SK-N-SH treated with all-trans-retinoic acid at 6 μM for 48 hours (cell line): ENCODE results near the gene ADK.

Experiments used
- ATAC-seq: fragments of 200-7000 bp; cut with Tn5 transposase; 3 replicates; pipeline ENCODE4 v1.9.1; 2020; ENCODE audit warnings: mild to moderate bottlenecking, moderate library complexity
- ARNTL ChIP-seq: fragments of 450-650 bp; formaldehyde crosslinking; IDR thresholded peaks from 2 replicates; pipeline ENCODE4 v1.5.0; 2020; ENCODE audit warnings: low read depth, mild to moderate bottlenecking, moderate library complexity, borderline replicate concordance
- BACH2 ChIP-seq: fragments of 250-450 bp; sonication (Bioruptor Pico); IDR thresholded peaks from 2 replicates; pipeline ENCODE4 v1.9.0; 2021; ENCODE audit warnings: mild to moderate bottlenecking, borderline replicate concordance
- CSDC2 ChIP-seq: fragments of 250-450 bp; sonication (Bioruptor Pico); IDR thresholded peaks from 2 replicates; pipeline ENCODE4 v1.5.0; 2020; ENCODE audit warnings: mild to moderate bottlenecking, moderate library complexity
- GLIS3 ChIP-seq: fragments of 250-450 bp; sonication (Bioruptor Pico); IDR thresholded peaks from 2 replicates; pipeline ENCODE4 v1.5.0; 2020; ENCODE audit warnings: mild to moderate bottlenecking, moderate library complexity
- ISL1 ChIP-seq: fragments of 250-450 bp; sonication (Bioruptor Pico); IDR thresholded peaks from 2 replicates; pipeline ENCODE4 v2.1.2; 2022; ENCODE audit warnings: mild to moderate bottlenecking, moderate library complexity
- OSR1 ChIP-seq: fragments of 250-450 bp; sonication (Bioruptor Pico); IDR thresholded peaks from 2 replicates; pipeline ENCODE4 v1.8.0; 2022; ENCODE audit warnings: moderate library complexity, mild to moderate bottlenecking, inconsistent platforms
- PPARA ChIP-seq: fragments of 250-450 bp; sonication (Bioruptor Pico); IDR thresholded peaks from 2 replicates; pipeline ENCODE4 v1.5.0; 2020; ENCODE audit warnings: mild to moderate bottlenecking, borderline replicate concordance
- SNAI2 ChIP-seq: fragments of 250-450 bp; sonication (Bioruptor Pico); IDR thresholded peaks from 2 replicates; pipeline ENCODE4 v1.5.0; 2020; ENCODE audit warnings: mild to moderate bottlenecking, moderate library complexity
- TCF4 ChIP-seq: fragments of 250-450 bp; sonication (Bioruptor Pico); IDR thresholded peaks from 2 replicates; pipeline ENCODE4 v1.8.0; 2021; ENCODE audit warnings: mild to moderate bottlenecking, moderate library complexity, borderline replicate concordance
- TOX ChIP-seq: fragments of 250-450 bp; sonication (Bioruptor Pico); IDR thresholded peaks from 2 replicates; pipeline ENCODE4 v1.8.0; 2021; ENCODE audit warnings: mild to moderate bottlenecking, moderate library complexity, borderline replicate concordance
- ZC3H10 ChIP-seq: fragments of 250-450 bp; sonication (Bioruptor Pico); IDR thresholded peaks from 2 replicates; pipeline ENCODE4 v1.5.1; 2021; ENCODE audit warnings: mild to moderate bottlenecking, moderate library complexity
- ZFP3 ChIP-seq: fragments of 250-450 bp; sonication (Bioruptor Pico); IDR thresholded peaks from 2 replicates; pipeline ENCODE4 v1.5.0; 2020; ENCODE audit warnings: mild to moderate bottlenecking, moderate library complexity
- ZFP30 ChIP-seq: fragments of 450-650 bp; formaldehyde crosslinking; IDR thresholded peaks from 2 replicates; pipeline ENCODE4 v1.5.0; 2022; ENCODE audit warnings: mild to moderate bottlenecking, moderate library complexity
- ZNF565 ChIP-seq: fragments of 450-650 bp; formaldehyde crosslinking; conservative IDR thresholded peaks from 2 replicates; pipeline ENCODE4 v1.5.0; 2020; ENCODE audit warnings: low read depth, mild to moderate bottlenecking, moderate library complexity
- ZNF70 ChIP-seq: fragments of 450-650 bp; formaldehyde crosslinking; IDR thresholded peaks from 2 replicates; pipeline ENCODE4 v1.5.0; 2020; ENCODE audit warnings: mild to moderate bottlenecking, moderate library complexity
- ZNF8 ChIP-seq: fragments of 450-650 bp; formaldehyde crosslinking; IDR thresholded peaks from 2 replicates; pipeline ENCODE4 v1.5.0; 2020; ENCODE audit warnings: mild to moderate bottlenecking, moderate library complexity
- TF ChIP-seq, protein P1 (sequence below): fragments of 250-450 bp; sonication (Bioruptor Pico); IDR thresholded peaks from 2 replicates; pipeline ENCODE4 v1.8.0; 2021; ENCODE audit warnings: low read depth, mild to moderate bottlenecking, moderate library complexity, borderline replicate concordance
- TF ChIP-seq, protein P2 (sequence below): fragments of 250-450 bp; sonication (Bioruptor Pico); IDR thresholded peaks from 2 replicates; pipeline ENCODE4 v1.5.1; 2021; ENCODE audit warnings: mild to moderate bottlenecking, moderate library complexity
- TF ChIP-seq, protein P3 (sequence below): fragments of 250-450 bp; sonication (Bioruptor Pico); IDR thresholded peaks from 2 replicates; pipeline ENCODE4 v1.8.0; 2020; ENCODE audit warnings: mild to moderate bottlenecking, moderate library complexity, borderline replicate concordance
- TF ChIP-seq, protein P4 (sequence below): fragments of 250-450 bp; sonication (Bioruptor Pico); IDR thresholded peaks from 2 replicates; pipeline ENCODE4 v1.5.0; 2020; ENCODE audit warnings: mild to moderate bottlenecking, moderate library complexity
- TF ChIP-seq, protein P5 (sequence below): fragments of 250-450 bp; sonication (Bioruptor Pico); IDR thresholded peaks from 2 replicates; pipeline ENCODE4 v1.5.1; 2020; ENCODE audit warnings: low read depth, mild to moderate bottlenecking, moderate library complexity

The ADK gene

DNA sequence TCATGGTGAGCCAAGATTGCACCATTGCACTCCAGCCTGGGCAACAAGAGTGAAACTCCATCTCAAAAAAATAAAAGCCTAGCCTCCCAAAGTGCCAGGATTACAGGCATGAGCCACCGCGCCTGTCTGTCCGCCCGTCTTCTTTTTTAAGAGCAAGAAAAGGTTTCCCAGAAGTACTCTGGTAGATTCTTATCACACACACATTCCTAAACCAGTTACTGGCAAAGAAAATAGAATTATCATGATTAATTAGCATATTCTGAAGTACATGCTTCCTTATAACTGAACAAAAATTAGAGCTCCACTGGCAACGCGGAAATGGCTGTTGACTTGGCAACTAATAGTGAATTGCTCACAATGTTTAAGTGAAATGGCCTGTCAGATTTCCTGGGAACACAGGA is 87.0 kb downstream of the ADK start:
- TF ChIP-seq, protein P1, sequence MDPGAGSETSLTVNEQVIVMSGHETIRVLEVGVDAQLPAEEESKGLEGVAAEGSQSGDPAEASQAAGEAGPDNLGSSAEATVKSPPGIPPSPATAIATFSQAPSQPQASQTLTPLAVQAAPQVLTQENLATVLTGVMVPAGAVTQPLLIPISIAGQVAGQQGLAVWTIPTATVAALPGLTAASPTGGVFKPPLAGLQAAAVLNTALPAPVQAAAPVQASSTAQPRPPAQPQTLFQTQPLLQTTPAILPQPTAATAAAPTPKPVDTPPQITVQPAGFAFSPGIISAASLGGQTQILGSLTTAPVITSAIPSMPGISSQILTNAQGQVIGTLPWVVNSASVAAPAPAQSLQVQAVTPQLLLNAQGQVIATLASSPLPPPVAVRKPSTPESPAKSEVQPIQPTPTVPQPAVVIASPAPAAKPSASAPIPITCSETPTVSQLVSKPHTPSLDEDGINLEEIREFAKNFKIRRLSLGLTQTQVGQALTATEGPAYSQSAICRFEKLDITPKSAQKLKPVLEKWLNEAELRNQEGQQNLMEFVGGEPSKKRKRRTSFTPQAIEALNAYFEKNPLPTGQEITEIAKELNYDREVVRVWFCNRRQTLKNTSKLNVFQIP (CRISPR knock-in tag) = 0 out of 2 replicates have a peak, but pooled peaks have one; percentile 46
- TF ChIP-seq, protein P2, sequence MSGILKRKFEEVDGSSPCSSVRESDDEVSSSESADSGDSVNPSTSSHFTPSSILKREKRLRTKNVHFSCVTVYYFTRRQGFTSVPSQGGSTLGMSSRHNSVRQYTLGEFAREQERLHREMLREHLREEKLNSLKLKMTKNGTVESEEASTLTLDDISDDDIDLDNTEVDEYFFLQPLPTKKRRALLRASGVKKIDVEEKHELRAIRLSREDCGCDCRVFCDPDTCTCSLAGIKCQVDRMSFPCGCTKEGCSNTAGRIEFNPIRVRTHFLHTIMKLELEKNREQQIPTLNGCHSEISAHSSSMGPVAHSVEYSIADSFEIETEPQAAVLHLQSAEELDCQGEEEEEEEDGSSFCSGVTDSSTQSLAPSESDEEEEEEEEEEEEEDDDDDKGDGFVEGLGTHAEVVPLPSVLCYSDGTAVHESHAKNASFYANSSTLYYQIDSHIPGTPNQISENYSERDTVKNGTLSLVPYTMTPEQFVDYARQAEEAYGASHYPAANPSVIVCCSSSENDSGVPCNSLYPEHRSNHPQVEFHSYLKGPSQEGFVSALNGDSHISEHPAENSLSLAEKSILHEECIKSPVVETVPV (CRISPR knock-in tag) = no peak
- TF ChIP-seq ZNF565 (CRISPR knock-in tag) (no peak), TOX (CRISPR knock-in tag) (no peak), OSR1 (no peak), ZFP30 (no peak), ZC3H10 (CRISPR knock-in tag) (0 out of 2 replicates have a peak, but pooled peaks have one; percentile 53), ISL1 (CRISPR knock-in tag) (peak; percentile 96), ARNTL (no peak), GLIS3 (CRISPR knock-in tag) (no peak), ZFP3 (CRISPR knock-in tag) (0 out of 2 replicates have a peak, but pooled peaks have one; percentile 73), PPARA (CRISPR knock-in tag) (no peak), ZNF8 (CRISPR knock-in tag) (no peak)
- TF ChIP-seq, protein P3, sequence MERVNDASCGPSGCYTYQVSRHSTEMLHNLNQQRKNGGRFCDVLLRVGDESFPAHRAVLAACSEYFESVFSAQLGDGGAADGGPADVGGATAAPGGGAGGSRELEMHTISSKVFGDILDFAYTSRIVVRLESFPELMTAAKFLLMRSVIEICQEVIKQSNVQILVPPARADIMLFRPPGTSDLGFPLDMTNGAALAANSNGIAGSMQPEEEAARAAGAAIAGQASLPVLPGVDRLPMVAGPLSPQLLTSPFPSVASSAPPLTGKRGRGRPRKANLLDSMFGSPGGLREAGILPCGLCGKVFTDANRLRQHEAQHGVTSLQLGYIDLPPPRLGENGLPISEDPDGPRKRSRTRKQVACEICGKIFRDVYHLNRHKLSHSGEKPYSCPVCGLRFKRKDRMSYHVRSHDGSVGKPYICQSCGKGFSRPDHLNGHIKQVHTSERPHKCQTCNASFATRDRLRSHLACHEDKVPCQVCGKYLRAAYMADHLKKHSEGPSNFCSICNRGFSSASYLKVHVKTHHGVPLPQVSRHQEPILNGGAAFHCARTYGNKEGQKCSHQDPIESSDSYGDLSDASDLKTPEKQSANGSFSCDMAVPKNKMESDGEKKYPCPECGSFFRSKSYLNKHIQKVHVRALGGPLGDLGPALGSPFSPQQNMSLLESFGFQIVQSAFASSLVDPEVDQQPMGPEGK = peak; percentile 52; the same call in 1 of the 2 replicates
- peak; percentile 85 for ATAC-seq

DNA sequence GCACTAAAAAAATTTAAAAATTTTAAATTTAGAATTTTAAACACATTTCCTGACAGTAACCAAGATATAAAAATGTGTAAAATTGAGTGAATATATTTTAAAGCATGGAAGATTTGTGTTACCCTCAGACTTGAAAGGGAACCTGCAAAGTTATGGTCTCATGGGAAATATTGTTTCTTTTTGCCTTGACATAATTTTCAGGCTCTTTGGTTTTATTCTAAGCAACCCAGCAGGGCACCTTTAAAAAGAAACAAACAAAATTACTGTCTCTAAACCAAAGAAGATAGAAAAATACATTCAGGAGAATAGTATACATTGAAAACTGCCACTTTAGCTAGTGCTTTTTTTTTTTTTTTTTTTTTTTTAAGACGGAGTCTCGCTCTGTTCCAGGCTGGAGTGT is 87.5 kb downstream of the ADK start:
- peak; percentile 9; the same call in 2 of the 3 replicates for ATAC-seq
- no peak for TF ChIP-seq GLIS3 (CRISPR knock-in tag)
- TF ChIP-seq, protein P1 (CRISPR knock-in tag) = no peak
- no peak for TF ChIP-seq PPARA (CRISPR knock-in tag)
- TF ChIP-seq, protein P2 (CRISPR knock-in tag) = no peak
- TF ChIP-seq TCF4 (CRISPR knock-in tag) = no peak
- no peak for TF ChIP-seq ZFP3 (CRISPR knock-in tag)
- TF ChIP-seq ZNF70 (CRISPR knock-in tag) = no peak

DNA sequence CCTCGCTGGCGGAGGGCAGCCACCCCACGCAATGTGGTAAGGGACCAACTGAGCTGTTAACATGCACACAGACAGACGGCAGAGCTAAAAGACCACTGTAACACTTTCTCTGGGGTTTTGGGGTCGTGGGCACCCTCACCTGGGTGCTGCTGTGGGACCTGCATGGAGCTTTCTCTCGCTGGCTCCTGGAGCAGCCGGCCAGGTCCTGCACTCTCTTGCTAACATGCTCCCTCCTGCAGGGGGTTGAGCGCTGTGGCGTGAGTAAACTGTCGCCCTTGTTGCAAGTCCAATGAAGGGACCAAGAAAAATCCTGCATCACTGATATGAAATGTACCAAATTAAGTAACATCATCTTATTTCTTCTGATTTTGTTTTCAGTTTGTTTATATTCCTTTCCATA is 92.0 kb downstream of the ADK start:
- no peak for ATAC-seq
- TF ChIP-seq CSDC2 (no peak), ARNTL (no peak), PPARA (CRISPR knock-in tag) (no peak), ZFP30 (no peak), OSR1 (no peak), ZC3H10 (CRISPR knock-in tag) (no peak), BACH2 (CRISPR knock-in tag) (no peak), SNAI2 (CRISPR knock-in tag) (no peak), ZNF8 (CRISPR knock-in tag) (no peak), TOX (CRISPR knock-in tag) (no peak)
- TF ChIP-seq, protein P1 (CRISPR knock-in tag) = no peak
- TF ChIP-seq, protein P4, sequence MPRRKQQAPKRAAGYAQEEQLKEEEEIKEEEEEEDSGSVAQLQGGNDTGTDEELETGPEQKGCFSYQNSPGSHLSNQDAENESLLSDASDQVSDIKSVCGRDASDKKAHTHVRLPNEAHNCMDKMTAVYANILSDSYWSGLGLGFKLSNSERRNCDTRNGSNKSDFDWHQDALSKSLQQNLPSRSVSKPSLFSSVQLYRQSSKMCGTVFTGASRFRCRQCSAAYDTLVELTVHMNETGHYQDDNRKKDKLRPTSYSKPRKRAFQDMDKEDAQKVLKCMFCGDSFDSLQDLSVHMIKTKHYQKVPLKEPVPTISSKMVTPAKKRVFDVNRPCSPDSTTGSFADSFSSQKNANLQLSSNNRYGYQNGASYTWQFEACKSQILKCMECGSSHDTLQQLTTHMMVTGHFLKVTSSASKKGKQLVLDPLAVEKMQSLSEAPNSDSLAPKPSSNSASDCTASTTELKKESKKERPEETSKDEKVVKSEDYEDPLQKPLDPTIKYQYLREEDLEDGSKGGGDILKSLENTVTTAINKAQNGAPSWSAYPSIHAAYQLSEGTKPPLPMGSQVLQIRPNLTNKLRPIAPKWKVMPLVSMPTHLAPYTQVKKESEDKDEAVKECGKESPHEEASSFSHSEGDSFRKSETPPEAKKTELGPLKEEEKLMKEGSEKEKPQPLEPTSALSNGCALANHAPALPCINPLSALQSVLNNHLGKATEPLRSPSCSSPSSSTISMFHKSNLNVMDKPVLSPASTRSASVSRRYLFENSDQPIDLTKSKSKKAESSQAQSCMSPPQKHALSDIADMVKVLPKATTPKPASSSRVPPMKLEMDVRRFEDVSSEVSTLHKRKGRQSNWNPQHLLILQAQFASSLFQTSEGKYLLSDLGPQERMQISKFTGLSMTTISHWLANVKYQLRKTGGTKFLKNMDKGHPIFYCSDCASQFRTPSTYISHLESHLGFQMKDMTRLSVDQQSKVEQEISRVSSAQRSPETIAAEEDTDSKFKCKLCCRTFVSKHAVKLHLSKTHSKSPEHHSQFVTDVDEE = no peak
- TF ChIP-seq, protein P5, sequence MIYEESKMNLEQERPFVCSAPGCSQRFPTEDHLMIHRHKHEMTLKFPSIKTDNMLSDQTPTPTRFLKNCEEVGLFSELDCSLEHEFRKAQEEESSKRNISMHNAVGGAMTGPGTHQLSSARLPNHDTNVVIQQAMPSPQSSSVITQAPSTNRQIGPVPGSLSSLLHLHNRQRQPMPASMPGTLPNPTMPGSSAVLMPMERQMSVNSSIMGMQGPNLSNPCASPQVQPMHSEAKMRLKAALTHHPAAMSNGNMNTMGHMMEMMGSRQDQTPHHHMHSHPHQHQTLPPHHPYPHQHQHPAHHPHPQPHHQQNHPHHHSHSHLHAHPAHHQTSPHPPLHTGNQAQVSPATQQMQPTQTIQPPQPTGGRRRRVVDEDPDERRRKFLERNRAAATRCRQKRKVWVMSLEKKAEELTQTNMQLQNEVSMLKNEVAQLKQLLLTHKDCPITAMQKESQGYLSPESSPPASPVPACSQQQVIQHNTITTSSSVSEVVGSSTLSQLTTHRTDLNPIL (CRISPR knock-in tag) = no peak
- TF ChIP-seq, all 23 proteins: peak for 0
